Neuronal stem cell (in vitro differentiated cells): ENCODE measurements around the gene SYNE2.

Experiments
- DNase-seq: peaks from one replicate; pipeline ENCODE4 v3.0.0-alpha.2; 2013; ENCODE audit warnings: low spot score
- H2AFZ ChIP-seq: one replicate; pipeline ENCODE4 v1.6.1; 2013; ENCODE audit warnings: mild to moderate bottlenecking, low read length, inconsistent platforms
- H2AK5ac ChIP-seq: 2 replicates; pipeline ENCODE4 v1.6.1; 2013; ENCODE audit warnings: low read depth, mild to moderate bottlenecking, inconsistent platforms, low read length, moderate library complexity, mixed read lengths
- H2BK120ac ChIP-seq: 2 replicates; pipeline ENCODE4 v1.6.1; 2013; ENCODE audit warnings: low read depth, mild to moderate bottlenecking, inconsistent platforms, low read length, moderate library complexity, mixed read lengths
- H2BK12ac ChIP-seq: one replicate; pipeline ENCODE4 v1.6.1; 2013; ENCODE audit warnings: low read length, inconsistent platforms
- H2BK15ac ChIP-seq: 2 replicates; pipeline ENCODE4 v1.6.1; 2013; ENCODE audit warnings: mild to moderate bottlenecking, low read length, inconsistent platforms, mixed read lengths
- H2BK5ac ChIP-seq: one replicate; pipeline ENCODE4 v1.6.1; 2013; ENCODE audit warnings: inconsistent platforms, mild to moderate bottlenecking, low read length, moderate library complexity
- H3K14ac ChIP-seq: one replicate; pipeline ENCODE4 v1.6.1; 2013; ENCODE audit warnings: low read length, inconsistent platforms
- H3K18ac ChIP-seq: 2 replicates; pipeline ENCODE4 v1.6.1; 2013; ENCODE audit warnings: low read length, inconsistent platforms
- H3K23ac ChIP-seq: 2 replicates; pipeline ENCODE4 v1.6.1; 2013; ENCODE audit warnings: low read depth, mild to moderate bottlenecking, mixed read lengths, low read length, inconsistent platforms; ENCODE audit not compliant: poor library complexity
- H3K27ac ChIP-seq: replicated peaks from 3 replicates; pipeline ENCODE4 v1.5.1; 2013; ENCODE audit warnings: low read length, inconsistent platforms
- H3K27me3 ChIP-seq, 3 experiments: 2 replicates each; pipeline ENCODE4 v1.6.1; 2013; ENCODE audit warnings: low read length in 3 of 3, mild to moderate bottlenecking in 2 of 3, inconsistent platforms in 1 of 3, low read depth in 1 of 3, mixed read lengths in 1 of 3, moderate library complexity in 1 of 3; ENCODE audit not compliant: control insufficient read depth in 3 of 3, insufficient read depth in 3 of 3
- H3K36me3 ChIP-seq, 2 donors: replicated peaks in 1 of 2; 2 replicates each; pipeline ENCODE4 v1.6.1; 2013; ENCODE audit warnings: low read length in 2 of 2; ENCODE audit not compliant: control insufficient read depth in 2 of 2, insufficient read depth in 2 of 2
- H3K4ac ChIP-seq: 2 replicates; pipeline ENCODE4 v1.6.1; 2013; ENCODE audit warnings: inconsistent platforms, mild to moderate bottlenecking, low read length, moderate library complexity
- H3K4me1 ChIP-seq, 2 donors: 1 replicate in 1 of 2; 2 replicates in 1 of 2; pipeline ENCODE4 v1.6.1; 2013; ENCODE audit warnings: low read length in 2 of 2, low read depth in 1 of 2; ENCODE audit not compliant: control insufficient read depth in 2 of 2, insufficient read depth in 1 of 2
- H3K4me2 ChIP-seq: one replicate; pipeline ENCODE4 v1.6.1; 2013; ENCODE audit warnings: mild to moderate bottlenecking, low read length, inconsistent platforms; ENCODE audit not compliant: insufficient read depth, poor library complexity, severe bottlenecking
- H3K4me3 ChIP-seq, 2 donors: 2 replicates each; pipeline ENCODE4 v1.5.1; 2013; ENCODE audit warnings: low read length in 2 of 2, mild to moderate bottlenecking in 2 of 2, inconsistent platforms in 1 of 2, moderate library complexity in 1 of 2
- H3K79me1 ChIP-seq: one replicate; pipeline ENCODE4 v1.6.1; 2013; ENCODE audit warnings: low read depth, mild to moderate bottlenecking, inconsistent platforms, low read length, moderate library complexity
- H3K9ac ChIP-seq: one replicate; pipeline ENCODE4 v1.6.1; 2013; ENCODE audit warnings: mild to moderate bottlenecking, low read depth, low read length, inconsistent platforms; ENCODE audit not compliant: poor library complexity
- H3K9me3 ChIP-seq, 2 donors: replicated peaks in 1 of 2; 2 replicates each; pipeline versions ENCODE3 to v1.6.1; 2013; ENCODE audit warnings: low read length in 2 of 2, mild to moderate bottlenecking in 2 of 2, inconsistent platforms in 1 of 2, low read depth in 1 of 2, mixed read lengths in 1 of 2, moderate library complexity in 1 of 2; ENCODE audit not compliant: control insufficient read depth in 2 of 2, insufficient read depth in 1 of 2
- H4K8ac ChIP-seq: one replicate; pipeline ENCODE4 v1.6.1; 2013; ENCODE audit warnings: low read depth, mild to moderate bottlenecking, inconsistent platforms, low read length, moderate library complexity
- H4K91ac ChIP-seq: one replicate; pipeline ENCODE4 v1.6.1; 2013; ENCODE audit warnings: low read length, low read depth, mild to moderate bottlenecking, inconsistent platforms; ENCODE audit not compliant: poor library complexity
- WGBS, 2 donors: extraction: QIAGEN DNeasy Blood & Tissue Kit; methylation state at CpG; one replicate each; pipeline ENCODE4 v1.1.7; 2013; ENCODE audit warnings: missing lambda C conversion rate in 2 of 2, mixed read lengths in 1 of 2; ENCODE audit not compliant: insufficient read length in 2 of 2, insufficient replicate concordance in 1 of 2; ENCODE audit errors: extremely low coverage in 2 of 2; 5-methylcytosine and 5-hydroxymethylcytosine counted together

Gene SYNE2

GRCh38 chr14:64246688-64247087, 393.9 kb downstream of the SYNE2 start:
- Histone ChIP-seq H3K27me3 (no peaks in the 10 kb centered on the region), H3K4ac (no peak overlapping the region), H3K23ac (no peak overlapping the region), H3K9ac (no peak overlapping the region), H2AFZ (no peak overlapping the region), H4K8ac (no peak overlapping the region), H2BK5ac (no peak overlapping the region), H3K9me3 (no peaks in the 10 kb centered on the region), H3K14ac (no peak overlapping the region), H2BK12ac (no peak overlapping the region), H3K4me3 (no peak overlapping the region), H3K36me3 (no peaks in the 10 kb centered on the region), H3K79me1 (no peaks in the 10 kb centered on the region), H2AK5ac (no peak overlapping the region), H2BK120ac (no peak overlapping the region), H2BK15ac (no peak overlapping the region), H3K4me2 (no peak overlapping the region), H3K4me1 (peaks cover 5 to 13% of the 10 kb centered on the region in 2 donors), H3K27ac (no peak overlapping the region), H3K18ac (no peak overlapping the region), H4K91ac (no peak overlapping the region)
- no peak for DNase-seq

- Histone ChIP-seq H3K27me3 (no peaks in the 10 kb centered on the region), H4K8ac (no peak overlapping the region), H2AK5ac (no peak overlapping the region), H3K27ac (no peak overlapping the region), H3K4me2 (no peak overlapping the region), H3K23ac (no peak overlapping the region), H3K4me1 (peaks cover 5 to 13% of the 10 kb centered on the region in 2 donors), H3K79me1 (no peaks in the 10 kb centered on the region), H2BK12ac (no peak overlapping the region), H2BK5ac (no peak overlapping the region), H2BK120ac (no peak overlapping the region), H3K4ac (no peak overlapping the region), H3K9ac (no peak overlapping the region), H3K18ac (no peak overlapping the region), H3K14ac (no peak overlapping the region), H2AFZ (no peak overlapping the region), H3K36me3 (no peaks in the 10 kb centered on the region), H4K91ac (no peak overlapping the region), H2BK15ac (no peak overlapping the region), H3K9me3 (no peaks in the 10 kb centered on the region), H3K4me3 (no peak overlapping the region)
- DNase-seq: no peak
- no CpG with 5 or more reads among the region's 3 CpGs for WGBS, 2 donors
Observed at GRCh38 chr14:64247195-64247594, 394.4 kb downstream of the SYNE2 start.

DNA sequence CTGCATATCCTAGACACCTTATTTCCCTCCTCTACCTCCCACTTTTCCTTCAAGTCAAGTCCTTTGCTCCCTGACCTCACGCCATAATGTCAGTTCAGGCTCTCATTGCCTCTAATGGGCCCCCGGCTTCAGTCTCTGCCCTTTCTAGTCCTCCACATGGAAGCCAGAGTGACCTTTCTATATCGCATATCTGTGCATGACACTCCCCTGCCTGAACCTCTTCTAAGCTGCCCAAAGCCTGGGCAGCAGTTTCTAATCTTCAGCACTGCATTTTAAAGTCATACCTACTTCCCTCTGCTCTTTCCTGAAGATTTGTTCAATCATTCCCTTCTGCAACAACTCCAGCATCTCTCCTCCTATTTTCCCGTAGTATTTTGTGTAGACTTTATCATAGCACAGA, 395.9 kb downstream of the SYNE2 start:
- no peak overlapping the region for H2BK12ac ChIP-seq
- H2AFZ ChIP-seq: no peak overlapping the region
- H3K36me3 ChIP-seq: no peaks in the 10 kb centered on the region
- DNase-seq: no peak
- no peak overlapping the region for H3K4me3 ChIP-seq
- no peak overlapping the region for H3K9ac ChIP-seq
- no peak overlapping the region for H2AK5ac ChIP-seq
- WGBS, 2 donors: no CpG with 5 or more reads among the region's 4 CpGs
- H4K8ac ChIP-seq: no peak overlapping the region
- H4K91ac ChIP-seq: no peak overlapping the region
- no peak overlapping the region for H2BK5ac ChIP-seq
- H3K27ac ChIP-seq: no peak overlapping the region
- H2BK120ac ChIP-seq: no peak overlapping the region
- H3K23ac ChIP-seq: no peak overlapping the region
- H3K4me2 ChIP-seq: no peak overlapping the region
- H3K18ac ChIP-seq: no peak overlapping the region
- no peak overlapping the region for H3K14ac ChIP-seq
- H3K4ac ChIP-seq: no peak overlapping the region
- H3K4me1 ChIP-seq: peaks cover 5 to 13% of the 10 kb centered on the region in 2 donors
- no peaks in the 10 kb centered on the region for H3K9me3 ChIP-seq
- H3K27me3 ChIP-seq: no peaks in the 10 kb centered on the region
- H3K79me1 ChIP-seq: no peaks in the 10 kb centered on the region
- no peak overlapping the region for H2BK15ac ChIP-seq

DNA sequence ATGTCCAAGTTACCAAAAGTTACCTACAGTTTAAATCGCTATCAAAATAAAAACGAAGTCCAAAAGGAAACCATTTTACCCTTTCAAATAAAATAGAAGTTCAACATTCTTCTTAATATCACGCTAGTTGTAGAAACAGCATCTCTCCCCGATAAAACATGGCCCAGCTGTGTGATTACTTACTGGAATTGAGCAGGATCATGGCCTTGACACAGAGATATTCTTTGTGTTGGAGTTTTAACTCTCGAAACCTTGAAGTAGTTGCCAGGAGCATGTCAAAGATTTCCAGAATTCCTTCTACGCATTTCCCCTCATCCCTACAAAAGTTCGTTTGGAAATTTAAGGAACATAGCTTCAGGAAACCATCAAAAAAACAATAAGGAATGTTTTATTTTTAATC, 396.6 kb downstream of the SYNE2 start:
- Histone ChIP-seq H2BK5ac (no peak overlapping the region), H4K91ac (no peak overlapping the region), H3K79me1 (no peaks in the 10 kb centered on the region), H3K36me3 (no peaks in the 10 kb centered on the region), H2AFZ (no peak overlapping the region), H3K9me3 (no peaks in the 10 kb centered on the region), H2BK120ac (no peak overlapping the region), H3K27me3 (no peaks in the 10 kb centered on the region), H3K23ac (no peak overlapping the region), H3K4ac (no peak overlapping the region), H2AK5ac (no peak overlapping the region), H4K8ac (no peak overlapping the region), H3K4me3 (no peak overlapping the region), H3K18ac (no peak overlapping the region), H3K14ac (no peak overlapping the region), H2BK12ac (no peak overlapping the region), H3K4me2 (no peak overlapping the region), H3K27ac (no peak overlapping the region), H3K4me1 (peaks cover 5 to 13% of the 10 kb centered on the region in 2 donors), H2BK15ac (no peak overlapping the region), H3K9ac (no peak overlapping the region)
- no CpG with 5 or more reads among the region's 7 CpGs for WGBS, 2 donors
- DNase-seq: no peak
